Measurements from ENCODE around the gene MAGED1.
"Not testable (repeated sequence)": the region's sequence is repeated elsewhere in the genome, so short reads cannot be mapped to it uniquely, and the experiment has no call there.

DNA sequence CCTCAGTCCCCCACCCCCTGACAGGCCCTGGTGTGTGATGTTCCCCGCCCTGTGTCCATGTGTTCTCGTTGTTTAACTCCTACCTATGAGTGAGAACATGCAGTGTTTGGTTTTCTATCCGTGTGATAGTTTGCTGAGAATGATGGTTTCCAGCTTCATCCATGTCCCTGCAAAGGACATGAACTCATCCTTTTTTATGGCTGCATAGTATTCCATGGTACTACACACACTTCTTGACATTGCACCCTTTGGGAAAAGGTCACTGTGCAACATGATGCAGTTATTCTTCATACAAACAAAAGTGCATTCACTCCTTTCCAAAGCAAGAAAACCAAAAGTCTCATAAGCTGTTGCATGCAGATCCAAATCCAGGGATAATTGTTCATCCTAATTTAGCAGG, 11.7 kb downstream of the MAGED1 start:
- TF ChIP-seq, protein P1, sequence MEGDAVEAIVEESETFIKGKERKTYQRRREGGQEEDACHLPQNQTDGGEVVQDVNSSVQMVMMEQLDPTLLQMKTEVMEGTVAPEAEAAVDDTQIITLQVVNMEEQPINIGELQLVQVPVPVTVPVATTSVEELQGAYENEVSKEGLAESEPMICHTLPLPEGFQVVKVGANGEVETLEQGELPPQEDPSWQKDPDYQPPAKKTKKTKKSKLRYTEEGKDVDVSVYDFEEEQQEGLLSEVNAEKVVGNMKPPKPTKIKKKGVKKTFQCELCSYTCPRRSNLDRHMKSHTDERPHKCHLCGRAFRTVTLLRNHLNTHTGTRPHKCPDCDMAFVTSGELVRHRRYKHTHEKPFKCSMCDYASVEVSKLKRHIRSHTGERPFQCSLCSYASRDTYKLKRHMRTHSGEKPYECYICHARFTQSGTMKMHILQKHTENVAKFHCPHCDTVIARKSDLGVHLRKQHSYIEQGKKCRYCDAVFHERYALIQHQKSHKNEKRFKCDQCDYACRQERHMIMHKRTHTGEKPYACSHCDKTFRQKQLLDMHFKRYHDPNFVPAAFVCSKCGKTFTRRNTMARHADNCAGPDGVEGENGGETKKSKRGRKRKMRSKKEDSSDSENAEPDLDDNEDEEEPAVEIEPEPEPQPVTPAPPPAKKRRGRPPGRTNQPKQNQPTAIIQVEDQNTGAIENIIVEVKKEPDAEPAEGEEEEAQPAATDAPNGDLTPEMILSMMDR (IDR thresholded peaks at IDR 0.05; ENCODE audit: low read depth, low read length): not testable (repeated sequence)
- TF ChIP-seq POLR2A (IDR thresholded peaks at IDR 0.05; ENCODE audit: extremely low read depth, insufficient read length); MYC (IDR thresholded peaks at IDR 0.05; ENCODE audit: low read depth, low read length): not testable (repeated sequence)
- TF ChIP-seq, protein P2, sequence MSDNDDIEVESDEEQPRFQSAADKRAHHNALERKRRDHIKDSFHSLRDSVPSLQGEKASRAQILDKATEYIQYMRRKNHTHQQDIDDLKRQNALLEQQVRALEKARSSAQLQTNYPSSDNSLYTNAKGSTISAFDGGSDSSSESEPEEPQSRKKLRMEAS (IDR thresholded peaks at IDR 0.05; ENCODE audit: low read depth, low read length): not testable (repeated sequence)

Measured in NB4 (cell line).